GM12878 (cell line): ENCODE measurements around the gene UBE2Z. TPM values are rescaled to one million over a fixed set of nuclear protein-coding genes. Genes with fewer than 3 reads are reported as not detected.

Source experiments
- BACH1 ChIP-seq: fragments of 450-650 bp; IDR thresholded peaks from 2 replicates; pipeline ENCODE4 v1.6.1; 2017; ENCODE audit warnings: mild to moderate bottlenecking, borderline replicate concordance
- BMI1 ChIP-seq: fragments of 450-650 bp; IDR thresholded peaks from 2 replicates; pipeline ENCODE4 v1.6.1; 2016; ENCODE audit warnings: mild to moderate bottlenecking, moderate library complexity, borderline replicate concordance
- HDAC2 ChIP-seq: fragments of 200-600 bp; sonication (generic); IDR thresholded peaks from 2 replicates; pipeline ENCODE4 v1.6.1; 2017
- HDAC6 ChIP-seq: fragments of 200-600 bp; sonication (generic); IDR thresholded peaks from one replicate; pipeline ENCODE4 v1.8.0; 2017; ENCODE audit warnings: antibody characterized with exemption; ENCODE audit not compliant: unreplicated experiment
- KDM1A ChIP-seq: fragments of 200-600 bp; sonication (generic); IDR thresholded peaks from 2 replicates; pipeline ENCODE4 v1.6.1; 2016; ENCODE audit warnings: borderline replicate concordance
- KLF5 ChIP-seq: fragments of 450-650 bp; IDR thresholded peaks from 2 replicates; pipeline ENCODE4 v1.6.1; 2014; ENCODE audit warnings: mild to moderate bottlenecking; ENCODE audit not compliant: partially characterized antibody
- MTA2 ChIP-seq: fragments of 450-650 bp; IDR thresholded peaks from 2 replicates; pipeline ENCODE4 v1.6.1; 2016; ENCODE audit warnings: low read depth, mild to moderate bottlenecking, moderate library complexity
- MXI1 ChIP-seq: fragments of 150-350 bp; IDR thresholded peaks from 2 replicates; pipeline ENCODE4 v1.6.1; 2011; ENCODE audit warnings: low read depth, mild to moderate bottlenecking, inconsistent platforms, low read length, improper control_type of control experiment
- MYC ChIP-seq: IDR thresholded peaks from 2 replicates; pipeline ENCODE4 v1.6.1; 2011; ENCODE audit warnings: mild to moderate bottlenecking, low read length, moderate library complexity, inconsistent platforms; ENCODE audit not compliant: insufficient read depth, insufficient replicate concordance, insufficient read length, severe bottlenecking
- NFYA ChIP-seq: IDR thresholded peaks from 2 replicates; pipeline ENCODE4 v1.6.1; 2011; ENCODE audit warnings: low read depth, mild to moderate bottlenecking, low read length, improper control_type of control experiment, borderline replicate concordance
- RBBP5 ChIP-seq: fragments of 200-600 bp; sonication (generic); conservative IDR thresholded peaks from 2 replicates; pipeline ENCODE4 v1.6.1; 2016
- RCOR1 ChIP-seq: conservative IDR thresholded peaks from 2 replicates; pipeline ENCODE4 v1.6.1; 2012; ENCODE audit warnings: low read depth, low read length, improper control_type of control experiment
- SREBF2 ChIP-seq: IDR thresholded peaks from 2 replicates; pipeline ENCODE4 v1.6.1; 2012; ENCODE audit warnings: mild to moderate bottlenecking, low read length
- SUZ12 ChIP-seq: fragments of 200-600 bp; sonication (generic); IDR thresholded peaks from one replicate; pipeline ENCODE4 v1.6.1; 2018; ENCODE audit warnings: antibody characterized with exemption, mild to moderate bottlenecking; ENCODE audit not compliant: unreplicated experiment
- ZBTB11 ChIP-seq: fragments of 450-650 bp; formaldehyde crosslinking; IDR thresholded peaks from 2 replicates; pipeline ENCODE4 v1.5.0; 2022; ENCODE audit warnings: mild to moderate bottlenecking, missing genetic modification characterization
- ZNF207 ChIP-seq: fragments of 450-650 bp; IDR thresholded peaks from 2 replicates; pipeline ENCODE4 v1.6.1; 2014; ENCODE audit warnings: antibody characterized with exemption, mild to moderate bottlenecking, borderline replicate concordance
- ZNF217 ChIP-seq: fragments of 450-650 bp; IDR thresholded peaks from 2 replicates; pipeline ENCODE4 v1.6.1; 2017; ENCODE audit warnings: antibody characterized with exemption, mild to moderate bottlenecking
- ZZZ3 ChIP-seq: IDR thresholded peaks from 2 replicates; pipeline ENCODE4 v1.6.1; 2011; ENCODE audit warnings: low read depth; ENCODE audit not compliant: control insufficient read depth, insufficient read length
- polyA plus RNA-seq, 11 experiments: library from polyadenylated mRNA; depleted of rRNA in 4 of 11; unstranded in 6 of 11; stranded (reverse) in 5 of 11; fragments of >200 nt; fragmentation: Nextera tagmentation in 4 of 11; fragmentation: Illumina TruSeq in 1 of 11; extraction: Ambion mirVana in 4 of 11; extraction: Trizol in 1 of 11; gene quantifications; 1 replicate in 1 of 11; 2 replicates in 10 of 11; pipeline versions ENCODE4 v1.2.1 to v1.2.3, GENCODE V29; 2011 to 2016; ENCODE audit warnings: inconsistent platforms in 2 of 11, missing spikeins in 2 of 11, low read depth in 1 of 11
- total RNA-seq, 4 experiments: library from RNA; depleted of rRNA in 3 of 4; stranded (reverse); fragments of >200 nt in 3 of 4; fragmentation: Illumina TruSeq in 1 of 4; extraction: Trizol in 1 of 4; gene quantifications; 2 replicates each; pipeline versions ENCODE4 v1.2.1 to v1.2.3, GENCODE V29; 2013 to 2021
- TF ChIP-seq, protein P1 (sequence below), 3 experiments: IDR thresholded peaks in 2 of 3; conservative IDR thresholded peaks in 1 of 3; 2 replicates each; pipeline ENCODE4 v1.5.1; 2011; ENCODE audit warnings: low read depth in 3 of 3, low read length in 3 of 3, mild to moderate bottlenecking in 3 of 3, control low read depth in 2 of 3, moderate library complexity in 2 of 3, inconsistent platforms in 1 of 3, mixed read lengths in 1 of 3; ENCODE audit not compliant: control insufficient read depth in 2 of 3, insufficient read depth in 1 of 3; ENCODE audit errors: extremely low read depth in 1 of 3
- TF ChIP-seq, protein P2 (sequence below): fragments of 450-650 bp; IDR thresholded peaks from 2 replicates; pipeline ENCODE4 v1.6.1; 2018; ENCODE audit warnings: borderline replicate concordance, mild to moderate bottlenecking; ENCODE audit not compliant: partially characterized antibody
- TF ChIP-seq, protein P3 (sequence below): fragments of 450-650 bp; IDR thresholded peaks from 2 replicates; pipeline ENCODE4 v1.6.1; 2014; ENCODE audit warnings: mild to moderate bottlenecking

The UBE2Z gene
- total and polyA plus RNA-seq, 10 of the 15 experiments (the other 5 are each of a cell fraction or from before 2014, with no cell fraction given), result 23.1 to 191 (median 57.4) TPM

- TF ChIP-seq, protein P1, sequence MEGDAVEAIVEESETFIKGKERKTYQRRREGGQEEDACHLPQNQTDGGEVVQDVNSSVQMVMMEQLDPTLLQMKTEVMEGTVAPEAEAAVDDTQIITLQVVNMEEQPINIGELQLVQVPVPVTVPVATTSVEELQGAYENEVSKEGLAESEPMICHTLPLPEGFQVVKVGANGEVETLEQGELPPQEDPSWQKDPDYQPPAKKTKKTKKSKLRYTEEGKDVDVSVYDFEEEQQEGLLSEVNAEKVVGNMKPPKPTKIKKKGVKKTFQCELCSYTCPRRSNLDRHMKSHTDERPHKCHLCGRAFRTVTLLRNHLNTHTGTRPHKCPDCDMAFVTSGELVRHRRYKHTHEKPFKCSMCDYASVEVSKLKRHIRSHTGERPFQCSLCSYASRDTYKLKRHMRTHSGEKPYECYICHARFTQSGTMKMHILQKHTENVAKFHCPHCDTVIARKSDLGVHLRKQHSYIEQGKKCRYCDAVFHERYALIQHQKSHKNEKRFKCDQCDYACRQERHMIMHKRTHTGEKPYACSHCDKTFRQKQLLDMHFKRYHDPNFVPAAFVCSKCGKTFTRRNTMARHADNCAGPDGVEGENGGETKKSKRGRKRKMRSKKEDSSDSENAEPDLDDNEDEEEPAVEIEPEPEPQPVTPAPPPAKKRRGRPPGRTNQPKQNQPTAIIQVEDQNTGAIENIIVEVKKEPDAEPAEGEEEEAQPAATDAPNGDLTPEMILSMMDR (IDR thresholded peaks at IDR 0.05 in 2 of 3, conservative IDR thresholded peaks at IDR 0.05 in 1 of 3; ENCODE audit: control insufficient read depth in 2 of 3, extremely low read depth in 1 of 3, insufficient read depth in 1 of 3, low read depth in 3 of 3, low read length in 3 of 3), result peak in 2 of 3 experiments; percentile 24 to 31; a peak in 3 of 6 replicates
- TF ChIP-seq, protein P2, sequence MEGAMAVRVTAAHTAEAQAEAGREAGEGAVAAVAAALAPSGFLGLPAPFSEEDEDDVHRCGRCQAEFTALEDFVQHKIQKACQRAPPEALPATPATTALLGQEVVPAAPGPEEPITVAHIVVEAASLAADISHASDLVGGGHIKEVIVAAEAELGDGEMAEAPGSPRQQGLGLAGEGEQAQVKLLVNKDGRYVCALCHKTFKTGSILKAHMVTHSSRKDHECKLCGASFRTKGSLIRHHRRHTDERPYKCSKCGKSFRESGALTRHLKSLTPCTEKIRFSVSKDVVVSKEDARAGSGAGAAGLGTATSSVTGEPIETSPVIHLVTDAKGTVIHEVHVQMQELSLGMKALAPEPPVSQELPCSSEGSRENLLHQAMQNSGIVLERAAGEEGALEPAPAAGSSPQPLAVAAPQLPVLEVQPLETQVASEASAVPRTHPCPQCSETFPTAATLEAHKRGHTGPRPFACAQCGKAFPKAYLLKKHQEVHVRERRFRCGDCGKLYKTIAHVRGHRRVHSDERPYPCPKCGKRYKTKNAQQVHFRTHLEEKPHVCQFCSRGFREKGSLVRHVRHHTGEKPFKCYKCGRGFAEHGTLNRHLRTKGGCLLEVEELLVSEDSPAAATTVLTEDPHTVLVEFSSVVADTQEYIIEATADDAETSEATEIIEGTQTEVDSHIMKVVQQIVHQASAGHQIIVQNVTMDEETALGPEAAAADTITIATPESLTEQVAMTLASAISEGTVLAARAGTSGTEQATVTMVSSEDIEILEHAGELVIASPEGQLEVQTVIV, result peak; percentile 82
- no peak for TF ChIP-seq BMI1
- TF ChIP-seq MXI1, result peak; percentile 59; the same call in 1 of the 2 replicates
- TF ChIP-seq KLF5, result peak; percentile 54
- no peak for TF ChIP-seq ZZZ3
- TF ChIP-seq ZBTB11 (CRISPR knock-in tag), result no peak
- no peak for TF ChIP-seq ZNF207
- no peak for TF ChIP-seq NFYA
- TF ChIP-seq ZNF217, result 0 out of 2 replicates have a peak, but pooled peaks have one; percentile 17
- TF ChIP-seq, protein P3, sequence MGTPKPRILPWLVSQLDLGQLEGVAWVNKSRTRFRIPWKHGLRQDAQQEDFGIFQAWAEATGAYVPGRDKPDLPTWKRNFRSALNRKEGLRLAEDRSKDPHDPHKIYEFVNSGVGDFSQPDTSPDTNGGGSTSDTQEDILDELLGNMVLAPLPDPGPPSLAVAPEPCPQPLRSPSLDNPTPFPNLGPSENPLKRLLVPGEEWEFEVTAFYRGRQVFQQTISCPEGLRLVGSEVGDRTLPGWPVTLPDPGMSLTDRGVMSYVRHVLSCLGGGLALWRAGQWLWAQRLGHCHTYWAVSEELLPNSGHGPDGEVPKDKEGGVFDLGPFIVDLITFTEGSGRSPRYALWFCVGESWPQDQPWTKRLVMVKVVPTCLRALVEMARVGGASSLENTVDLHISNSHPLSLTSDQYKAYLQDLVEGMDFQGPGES, result no peak
- no peak for TF ChIP-seq RCOR1
- TF ChIP-seq RBBP5, result no peak; the same call in 1 of the 2 replicates
- TF ChIP-seq KDM1A, result no peak
- no peak for TF ChIP-seq SUZ12
- TF ChIP-seq MYC, result peak; percentile 13
- peak; percentile 73; the same call in 1 of the 2 replicates for TF ChIP-seq BACH1
- TF ChIP-seq MTA2, result 0 out of 2 replicates have a peak, but pooled peaks have one; percentile 20
- no peak for TF ChIP-seq HDAC2
- TF ChIP-seq SREBF2, result no peak
- TF ChIP-seq HDAC6, result no peak
Measured at GRCh38 chr17:48908047-48908843, at the start of gene UBE2Z (continued).
